Heart left ventricle (tissue), 16 donors: ENCODE data around the gene SULT4A1. TPM values are rescaled to one million over a fixed set of nuclear protein-coding genes. Genes with fewer than 3 reads are reported as not detected.

Experiments
- ATAC-seq, 4 donors: fragments of 200-7000 bp; cut with Tn5 transposase; one replicate each; pipeline ENCODE4 v1.9.1; 2020 to 2022; ENCODE audit warnings: moderate library complexity in 4 of 4, mild to moderate bottlenecking in 3 of 4, moderate number of reproducible peaks in 1 of 4
- DNase-seq, 5 donors: peaks; one replicate each; pipeline ENCODE4 v3.0.0-alpha.2; 2020
- H3K27ac ChIP-seq, 12 donors: fragments of 200-600 bp; sonication (generic) in 4 of 12; one replicate each; pipeline versions ENCODE4 v1.5.0 to v1.8.0; 2016 to 2022; ENCODE audit warnings: mild to moderate bottlenecking in 2 of 12
- H3K27me3 ChIP-seq, 9 donors: fragments of 200-600 bp; sonication (generic) in 2 of 9; one replicate each; pipeline versions ENCODE4 v1.5.1 to v1.8.0; 2016 to 2022; ENCODE audit warnings: mild to moderate bottlenecking in 3 of 9
- H3K36me3 ChIP-seq, 9 donors: fragments of 200-600 bp; sonication (generic) in 2 of 9; one replicate each; pipeline versions ENCODE4 v1.5.0 to v1.8.0; 2018 to 2022; ENCODE audit warnings: mild to moderate bottlenecking in 2 of 9
- H3K4me1 ChIP-seq, 12 donors: fragments of 200-600 bp; sonication (generic) in 4 of 12; one replicate each; pipeline versions ENCODE4 v1.5.0 to v1.8.0; 2016 to 2022; ENCODE audit warnings: mild to moderate bottlenecking in 3 of 12
- H3K4me3 ChIP-seq, 12 donors: fragments of 200-600 bp; sonication (generic) in 4 of 12; one replicate each; pipeline versions ENCODE4 v1.5.0 to v1.8.0; 2017 to 2022; ENCODE audit warnings: mild to moderate bottlenecking in 9 of 12, moderate library complexity in 4 of 12
- H3K9me3 ChIP-seq, 12 donors: fragments of 200-600 bp; sonication (generic) in 4 of 12; one replicate each; pipeline versions ENCODE4 v1.5.0 to v1.8.0; 2016 to 2022; ENCODE audit warnings: mild to moderate bottlenecking in 1 of 12
- POLR2A ChIP-seq, 2 donors: fragments of 450-650 bp; IDR thresholded peaks; one replicate each; pipeline ENCODE4 v1.6.1; 2017; ENCODE audit warnings: antibody characterized with exemption in 2 of 2, mild to moderate bottlenecking in 2 of 2, moderate library complexity in 2 of 2
- WGBS, 4 donors: extraction: QIAGEN DNeasy Blood & Tissue Kit in 2 of 4; methylation state at CpG; one replicate each; pipeline versions ENCODE4 v1.1.5 to v1.1.7; 2013 to 2018; 5-methylcytosine and 5-hydroxymethylcytosine counted together
- intact Hi-C, 10 donors: fragments of 100-400 bp; cut with DNase I; formaldehyde crosslinking; loops; one replicate each; pipeline versions ENCODE4 v1.11.1 to v1.14.2; 2022
- polyA plus RNA-seq, 2 donors: library from polyadenylated mRNA; stranded (reverse); fragments of 200-250 nt; gene quantifications; one replicate each; pipeline ENCODE4 v1.2.3, GENCODE V29; 2013
- total RNA-seq, 9 donors: library from RNA; depleted of rRNA in 2 of 9; stranded (reverse); fragments of >200 nt in 2 of 9; fragmentation: NEBNext Ultra II Directional in 3 of 9; extraction: Animal tissue kit (Norgen Biotek cat#: 25700) in 3 of 9; gene quantifications; one replicate each; pipeline versions ENCODE4 v1.1.0 to v1.2.4, GENCODE V29; 2016 to 2023
- TF ChIP-seq, protein P1 (sequence below), 12 donors: fragments of 200-600 bp; sonication (generic) in 4 of 12; IDR thresholded peaks; one replicate each; pipeline versions ENCODE4 v1.5.0 to v1.8.0; 2018 to 2022; ENCODE audit warnings: antibody characterized with exemption in 12 of 12, mild to moderate bottlenecking in 5 of 12
- donor health status: ischemic (EF 13 %, LVEDD 7.1; RV severe dilation, severe dysfunction).
- donor health status: healthy with polysubstance abuse.
- donor health status: DM: no; HTN: yes; CAD: no.
- donor health status: DM: no; HTN: no; CAD: no.
- donor health status: ischemic (EF 25% LVEDD 6.9; RV normal size, moderate dysfunction).
- donor health status: ischemic (EF 25% LVEDD 5.7; RV mildly dilated, moderate dysfunction).
- donor health status: healthy.
- donor health status: DM: yes; HTN: yes; CAD: no.
- donor health status: ischemic (EF 35%, LVEDD 5.7; RV mildly dilated, moderate dysfunction).
- donor health status: nonischemic (EF 11% LVEDD 7.7; RV severe dilation, severe dysfunction).
- donor health status: DM: yes; HTN: yes; CAD: no.
- donor health status: PGD.
- donor health status: ischemic (EF 29% LVEDD 5.4; RV normal size, mild dysfunction).
- donor health status: nonischemic (EF 23%, LVEDD 6.1; RV moderate dilation, normal function).

Gene SULT4A1
- total and polyA plus RNA-seq, 11 donors = 0.07 to 0.92 (median 0.21) TPM; not detected in 6

DNA sequence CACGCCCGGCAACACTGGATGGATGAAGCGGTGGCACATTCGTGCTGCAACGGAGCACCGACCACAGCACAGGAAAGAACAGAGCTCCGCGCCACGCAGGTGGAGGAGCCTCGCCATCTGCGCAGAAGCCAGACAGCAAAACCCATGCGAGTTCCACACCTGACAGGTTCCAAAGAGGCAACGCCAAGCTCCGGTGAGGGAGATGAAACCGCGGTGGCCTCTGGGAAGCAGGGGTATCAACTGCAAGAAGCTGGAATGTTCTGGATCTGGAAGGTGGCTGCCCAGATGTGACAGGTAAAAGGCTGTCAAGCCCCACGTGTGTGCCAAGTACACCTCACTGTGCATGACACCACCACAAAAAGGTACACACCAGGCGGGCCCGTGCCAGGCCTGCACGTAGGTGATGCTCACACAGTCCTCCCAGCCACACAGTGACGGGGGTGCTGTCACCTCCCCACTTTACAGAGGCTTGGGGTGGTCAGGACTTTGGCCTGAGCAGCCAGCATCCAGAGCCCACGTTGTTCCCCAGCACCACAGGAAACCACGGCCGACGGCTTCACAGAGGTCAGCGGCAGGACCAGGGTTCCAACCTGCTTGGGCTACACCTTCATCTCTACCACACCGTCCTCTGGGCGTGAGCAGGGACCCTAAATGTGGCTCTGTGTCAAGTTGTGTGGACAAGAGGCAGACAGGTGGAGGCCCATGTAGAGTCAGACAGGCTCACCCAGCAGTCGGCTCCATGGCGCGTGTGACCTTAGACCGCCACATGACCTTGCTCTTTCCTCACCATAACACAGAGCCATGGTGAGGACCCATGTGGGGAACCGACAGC lies 30.5 kb downstream of the SULT4A1 start:
- H3K4me1 ChIP-seq = peaks cover 0 to 35% (median 18%) of the 10 kb centered on the region in 12 donors
- H3K4me3 ChIP-seq = no peak overlapping the region
- no peaks in the 10 kb centered on the region for H3K9me3 ChIP-seq
- ATAC-seq (no peak), DNase-seq (no peak)
- intact Hi-C loops = loop anchor here in 1 of 10 donors (5.0 kb wide), 1 partner anchor 256 kb away; no protein-coding TSS in a partner anchor
- no peaks in the 10 kb centered on the region for H3K27me3 ChIP-seq
- TF ChIP-seq POLR2A (IDR thresholded peaks at IDR 0.05) = no peak
- TF ChIP-seq, protein P1, sequence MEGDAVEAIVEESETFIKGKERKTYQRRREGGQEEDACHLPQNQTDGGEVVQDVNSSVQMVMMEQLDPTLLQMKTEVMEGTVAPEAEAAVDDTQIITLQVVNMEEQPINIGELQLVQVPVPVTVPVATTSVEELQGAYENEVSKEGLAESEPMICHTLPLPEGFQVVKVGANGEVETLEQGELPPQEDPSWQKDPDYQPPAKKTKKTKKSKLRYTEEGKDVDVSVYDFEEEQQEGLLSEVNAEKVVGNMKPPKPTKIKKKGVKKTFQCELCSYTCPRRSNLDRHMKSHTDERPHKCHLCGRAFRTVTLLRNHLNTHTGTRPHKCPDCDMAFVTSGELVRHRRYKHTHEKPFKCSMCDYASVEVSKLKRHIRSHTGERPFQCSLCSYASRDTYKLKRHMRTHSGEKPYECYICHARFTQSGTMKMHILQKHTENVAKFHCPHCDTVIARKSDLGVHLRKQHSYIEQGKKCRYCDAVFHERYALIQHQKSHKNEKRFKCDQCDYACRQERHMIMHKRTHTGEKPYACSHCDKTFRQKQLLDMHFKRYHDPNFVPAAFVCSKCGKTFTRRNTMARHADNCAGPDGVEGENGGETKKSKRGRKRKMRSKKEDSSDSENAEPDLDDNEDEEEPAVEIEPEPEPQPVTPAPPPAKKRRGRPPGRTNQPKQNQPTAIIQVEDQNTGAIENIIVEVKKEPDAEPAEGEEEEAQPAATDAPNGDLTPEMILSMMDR (IDR thresholded peaks at IDR 0.05) = no peak
- H3K27ac ChIP-seq = no peak overlapping the region
- WGBS, 4 donors = 91 to 94% (median 93%) methylated on average over 26 to 33 of the region's 33 CpGs
- H3K36me3 ChIP-seq = no peaks in the 10 kb centered on the region

DNA sequence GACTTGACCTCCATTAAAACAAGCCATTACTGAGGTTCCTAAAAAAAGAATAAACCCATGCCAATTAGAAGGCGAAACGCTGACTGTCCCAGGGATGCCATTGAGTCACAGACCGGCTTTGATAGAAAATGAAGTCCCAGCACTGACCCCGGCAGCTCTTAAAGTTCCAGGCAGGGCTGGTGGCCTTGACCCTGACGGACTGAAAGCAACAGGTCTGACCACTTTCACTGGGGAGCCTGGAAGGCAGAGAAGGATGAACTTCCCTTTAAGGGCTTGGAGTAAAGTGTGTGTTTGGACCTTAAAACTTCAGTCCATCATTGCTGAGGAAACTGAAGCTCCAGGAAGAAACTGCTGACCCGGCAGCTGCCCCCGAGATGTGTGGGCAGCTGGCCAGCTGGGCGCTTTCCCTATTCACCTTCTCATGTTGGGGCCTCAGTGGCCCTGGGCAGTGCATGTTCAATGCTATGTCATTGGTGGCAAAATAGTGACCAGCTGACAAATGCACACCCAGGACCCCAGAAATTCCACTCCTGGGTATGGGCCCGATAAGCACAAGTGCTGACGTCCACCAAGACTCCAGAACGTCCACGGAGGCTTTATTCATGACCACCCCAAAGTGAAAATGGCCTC lies 31.3 kb downstream of the SULT4A1 start:
- ATAC-seq = no peak
- H3K27ac ChIP-seq = peak overlapping the region in 9 of 12 donors; percentile 67 to 91 (median 83)
- DNase-seq = no peak
- TF ChIP-seq, protein P1 (IDR thresholded peaks at IDR 0.05) = no peak
- no peak for TF ChIP-seq POLR2A (IDR thresholded peaks at IDR 0.05)
- WGBS, 4 donors = 74 to 87% (median 80%) methylated on average over 8 to 12 of the region's 12 CpGs
- H3K9me3 ChIP-seq = no peaks in the 10 kb centered on the region
- no peaks in the 10 kb centered on the region for H3K36me3 ChIP-seq
- intact Hi-C loops = loop anchor here in 1 of 10 donors (5.0 kb wide), 1 partner anchor 256 kb away; no protein-coding TSS in a partner anchor
- no peak overlapping the region for H3K4me3 ChIP-seq
- no peaks in the 10 kb centered on the region for H3K27me3 ChIP-seq
- peaks cover 0 to 35% (median 18%) of the 10 kb centered on the region in 12 donors for H3K4me1 ChIP-seq

DNA sequence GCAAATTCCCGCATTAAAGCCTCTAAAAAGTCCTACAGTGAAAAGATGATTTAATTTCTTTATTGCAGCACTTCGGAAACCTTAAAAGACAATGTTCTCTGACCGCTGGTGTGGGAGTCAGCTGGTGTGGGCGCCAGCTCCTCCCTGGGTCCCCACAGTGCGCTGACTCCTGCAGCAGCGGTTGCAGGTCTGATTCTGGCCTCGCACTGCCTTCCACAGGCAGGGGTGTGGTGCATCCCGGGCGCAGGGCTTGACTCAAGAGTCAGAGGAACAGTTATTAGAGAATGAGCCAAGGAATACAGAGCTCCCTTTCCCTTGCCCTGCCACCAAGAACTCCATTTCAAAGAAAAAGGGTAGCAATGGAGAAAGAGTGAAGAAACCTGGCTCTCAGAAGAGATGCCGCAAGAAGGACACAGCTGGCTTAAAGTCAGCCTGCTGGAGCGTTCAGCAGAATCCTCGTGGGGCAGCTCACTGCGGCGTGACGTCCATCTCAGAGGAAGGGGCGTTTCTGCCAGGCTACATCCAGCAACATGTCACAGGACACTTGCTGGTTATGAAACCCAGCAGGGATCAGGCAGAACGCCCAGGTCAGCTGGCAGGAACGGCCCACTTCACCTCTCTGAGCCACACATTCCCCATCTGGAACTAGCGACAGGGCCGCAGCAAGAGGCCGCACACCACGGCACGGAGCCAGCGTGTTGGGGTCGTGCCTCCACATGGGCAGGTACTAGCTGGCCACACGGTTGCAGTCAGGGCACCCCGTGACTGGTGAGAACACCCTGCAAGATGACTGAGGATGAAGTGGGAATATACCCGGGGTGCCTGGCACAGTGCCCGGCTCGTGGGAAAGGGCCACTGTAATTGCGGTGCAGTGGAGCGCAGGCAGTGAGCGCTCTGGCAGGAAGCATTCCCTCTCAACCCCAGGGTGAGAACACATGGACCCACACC lies 32.1 kb downstream of the SULT4A1 start:
- intact Hi-C loops = loop anchor here in 6 of 10 donors (5.0 to 10.0 kb wide), 6 partner anchors 57 to 595 kb away; no protein-coding TSS in a partner anchor
- peaks cover 0 to 35% (median 18%) of the 10 kb centered on the region in 12 donors for H3K4me1 ChIP-seq
- peak overlapping the region; percentile 32 to 91 (median 80) for H3K27ac ChIP-seq
- DNase-seq = peak; percentile 77 to 93 (median 81)
- ATAC-seq = peak; percentile 77 to 88 (median 82)
- WGBS, 4 donors = 33 to 42% (median 38%) methylated on average over 26 to 33 of the region's 33 CpGs
- H3K9me3 ChIP-seq = no peaks in the 10 kb centered on the region
- H3K27me3 ChIP-seq = peaks cover 0 to under 1% (median 0%) of the 10 kb centered on the region in 9 donors
- TF ChIP-seq POLR2A (IDR thresholded peaks at IDR 0.05) = no peak
- TF ChIP-seq, protein P1 (IDR thresholded peaks at IDR 0.05) = peak in 1 of 12 donors; percentile 6
- no peaks in the 10 kb centered on the region for H3K36me3 ChIP-seq
- H3K4me3 ChIP-seq = peak overlapping the region in 3 of 12 donors; percentile 2 to 34 (median 2)
